Glomerular visceral epithelial cell (primary cell): ENCODE data around the gene DPCD.
"Not testable (repeated sequence)": the region's sequence is repeated elsewhere in the genome, so short reads cannot be mapped to it uniquely, and the experiment has no call there.

Source experiments
- DNase-seq: peaks from one replicate; pipeline ENCODE4 v3.0.0-alpha.2; 2016; ENCODE audit errors: extremely low spot score

DPCD gene

DNA sequence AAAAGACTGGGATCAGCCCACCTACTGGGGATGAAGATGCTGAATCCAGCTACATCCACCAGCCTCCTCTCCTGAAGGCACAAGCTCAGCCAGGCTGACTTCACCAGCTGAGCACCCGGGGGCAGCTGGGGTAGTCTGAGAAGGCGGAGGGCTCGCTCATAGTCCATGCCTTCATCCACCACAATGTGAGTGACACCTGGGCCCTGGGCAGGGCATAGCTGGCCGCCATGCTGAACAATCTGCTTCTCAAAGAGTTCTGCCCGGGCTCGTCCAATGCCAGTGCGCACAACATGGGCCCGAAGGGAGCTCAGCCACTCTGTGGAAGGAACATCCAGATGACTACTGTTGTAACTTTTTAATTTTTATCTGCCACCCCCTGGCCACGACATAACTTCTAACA, 2.3 kb upstream of the DPCD start:
- no peak for DNase-seq

DNA sequence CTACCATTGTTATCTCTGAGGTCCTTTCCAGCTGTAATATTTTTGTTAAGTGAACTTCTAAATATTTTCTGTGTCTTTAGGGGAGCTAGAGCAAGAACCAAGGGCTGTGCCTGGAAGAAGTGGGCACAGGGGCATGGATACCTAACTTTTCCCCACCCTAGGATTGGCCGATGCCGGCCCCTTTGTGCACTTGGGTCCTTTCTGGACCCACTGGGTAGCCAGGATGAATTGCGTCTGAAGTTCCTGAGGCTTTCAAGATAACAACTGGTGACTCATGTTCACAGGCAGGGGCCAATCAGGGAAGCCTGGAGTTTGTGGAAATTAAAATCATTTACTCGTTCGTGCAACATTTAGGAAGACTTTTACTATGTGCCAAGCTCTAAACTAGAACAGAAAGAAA, 758 bp downstream of the DPCD start:
- peak; percentile 27 for DNase-seq

DNA sequence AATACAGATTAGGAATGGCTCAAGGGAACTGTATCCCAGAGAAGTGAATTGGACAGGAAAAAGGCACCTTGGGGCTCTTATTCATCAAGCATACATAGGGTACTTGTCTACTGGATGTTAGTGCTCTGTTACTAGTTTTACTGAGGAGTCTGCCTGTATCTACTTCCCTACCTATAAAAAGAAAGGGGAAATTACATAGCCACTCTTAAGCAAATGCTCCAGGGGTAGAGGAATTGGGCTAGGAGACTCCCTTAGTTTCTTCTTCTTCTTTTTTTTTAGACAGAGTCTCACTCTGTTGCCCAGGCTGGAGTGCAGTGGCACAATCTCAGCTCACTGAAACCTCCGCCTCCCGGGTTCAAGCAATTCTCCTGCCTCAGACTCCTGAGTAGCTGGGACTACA, 5.2 kb downstream of the DPCD start:
- not testable (repeated sequence) for DNase-seq

DNA sequence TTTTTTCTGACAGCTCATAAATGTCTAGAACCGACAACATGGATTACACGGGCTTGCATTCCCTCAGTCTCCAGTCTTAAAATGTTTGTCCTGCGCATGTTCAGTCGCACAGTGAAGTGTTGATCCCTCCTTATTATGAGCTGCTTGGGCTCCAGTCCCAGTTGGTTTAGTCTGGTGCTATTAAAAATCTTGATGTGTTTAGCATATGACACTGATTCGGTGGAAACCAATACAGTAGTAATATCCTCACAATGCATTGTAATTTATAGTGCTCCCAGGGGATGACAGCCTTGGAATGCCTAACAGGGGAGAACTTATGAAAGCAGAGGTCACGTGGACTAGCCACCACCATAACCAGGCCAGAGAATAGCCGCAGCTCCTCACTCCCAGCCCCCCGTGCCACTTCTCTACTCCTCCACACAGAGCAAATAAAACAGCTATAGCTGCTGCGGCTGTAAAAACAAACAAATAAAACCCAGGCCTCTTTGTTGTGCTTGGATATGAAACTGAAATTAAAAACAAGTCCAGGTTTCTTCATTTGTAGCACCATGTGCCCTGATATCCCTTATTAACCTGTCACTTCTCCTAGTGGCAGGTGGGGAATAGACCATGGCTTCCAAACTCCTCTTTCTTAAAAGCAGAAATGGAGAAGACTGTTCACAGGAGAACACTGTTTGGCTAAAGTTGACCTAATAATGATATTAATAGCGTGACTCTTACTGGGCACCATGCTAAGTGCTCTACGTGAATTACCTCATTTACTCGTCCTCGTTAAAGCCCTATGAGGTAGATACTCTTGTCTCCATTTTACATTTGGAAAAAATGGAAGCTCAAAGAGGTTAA, 7.7 kb downstream of the DPCD start:
- DNase-seq, result no peak

DNA sequence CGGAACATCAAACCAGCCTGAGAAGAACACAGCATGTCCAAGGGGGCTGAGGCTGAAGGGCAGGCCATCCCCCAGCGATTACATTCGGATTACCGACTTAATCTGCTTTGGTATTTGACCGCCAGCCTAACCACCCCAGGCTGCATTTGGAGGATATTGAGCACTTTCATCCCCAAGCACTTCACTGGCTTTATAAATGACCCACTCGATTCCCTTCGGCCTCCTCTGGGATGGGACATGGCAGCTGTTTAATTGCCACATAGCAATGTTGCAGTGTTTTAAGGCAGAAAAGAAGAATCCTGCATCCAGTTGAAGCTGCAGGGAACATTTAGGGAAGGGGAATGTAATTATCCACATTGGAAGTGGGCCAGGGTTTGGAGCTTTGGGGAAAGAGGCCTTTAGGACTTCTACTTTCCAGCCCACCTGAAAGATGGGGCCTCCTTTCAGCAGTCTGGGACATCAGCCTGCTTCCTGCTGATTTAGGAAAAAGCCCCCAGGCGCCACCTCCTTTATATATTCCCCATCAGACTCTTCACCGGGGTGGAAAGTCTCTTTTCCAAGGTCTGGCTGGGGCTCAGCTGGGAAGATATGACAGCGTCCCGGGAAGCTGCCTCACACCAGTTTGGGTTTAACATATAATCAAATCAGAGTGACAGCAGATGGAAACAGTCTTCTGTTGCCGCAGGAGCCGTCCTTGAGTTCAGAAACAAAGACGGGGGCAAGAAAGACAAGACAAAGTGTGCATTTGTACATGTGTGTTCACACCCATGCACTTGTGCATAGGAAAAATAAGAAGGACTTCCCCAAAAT, 9.2 kb downstream of the DPCD start:
- no peak for DNase-seq

DNA sequence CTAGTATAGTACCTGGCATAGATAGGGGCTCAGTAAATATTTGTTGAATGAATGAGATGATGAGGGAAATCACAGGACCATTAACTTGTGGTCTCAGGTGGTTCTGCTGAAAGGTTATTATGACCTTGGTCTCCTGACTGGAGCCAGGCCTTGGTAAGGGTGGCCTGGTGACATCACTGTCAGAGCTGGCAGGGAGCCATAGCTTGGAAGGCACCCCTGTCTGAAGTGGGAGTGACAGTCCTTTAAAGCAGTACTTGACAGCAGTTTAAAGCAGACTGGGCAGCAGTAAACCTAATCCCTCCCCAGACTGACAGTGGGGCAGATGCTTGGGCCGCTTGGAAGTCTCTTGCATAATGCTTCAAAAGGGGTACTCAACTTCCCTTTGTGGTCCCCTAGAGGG, 13.4 kb downstream of the DPCD start:
- no peak for DNase-seq

DNA sequence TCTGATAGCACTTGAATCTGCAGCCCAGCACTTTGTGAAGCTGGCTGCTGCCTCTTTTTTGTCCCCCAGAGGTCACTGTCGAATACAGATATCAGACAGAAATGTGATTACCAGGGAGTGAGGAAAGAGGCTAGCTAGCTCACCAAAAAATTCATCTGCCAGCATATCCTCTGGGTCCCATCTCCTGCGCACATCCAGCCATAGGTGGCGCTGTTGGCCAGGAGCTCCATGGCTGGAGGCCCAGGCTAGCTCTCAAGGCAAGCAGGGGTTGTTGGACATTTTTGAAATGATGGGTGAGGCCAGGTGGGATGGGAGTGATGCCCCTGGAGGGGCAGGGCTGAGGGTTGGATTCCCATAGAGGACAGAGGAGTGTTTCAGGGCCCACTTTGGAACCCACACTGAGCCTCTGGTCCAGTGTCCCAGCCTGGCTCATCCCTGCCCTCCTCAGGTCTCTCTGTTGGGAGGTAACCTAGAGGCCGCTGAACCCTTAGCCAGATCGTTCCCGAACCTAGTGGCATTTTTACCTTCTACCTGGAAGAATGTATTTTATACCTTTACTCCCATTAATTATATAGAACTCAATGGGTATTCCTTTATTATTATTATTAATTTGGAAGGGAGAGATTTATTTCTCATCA, 14.8 kb downstream of the DPCD start:
- DNase-seq, result peak; percentile 81

DNA sequence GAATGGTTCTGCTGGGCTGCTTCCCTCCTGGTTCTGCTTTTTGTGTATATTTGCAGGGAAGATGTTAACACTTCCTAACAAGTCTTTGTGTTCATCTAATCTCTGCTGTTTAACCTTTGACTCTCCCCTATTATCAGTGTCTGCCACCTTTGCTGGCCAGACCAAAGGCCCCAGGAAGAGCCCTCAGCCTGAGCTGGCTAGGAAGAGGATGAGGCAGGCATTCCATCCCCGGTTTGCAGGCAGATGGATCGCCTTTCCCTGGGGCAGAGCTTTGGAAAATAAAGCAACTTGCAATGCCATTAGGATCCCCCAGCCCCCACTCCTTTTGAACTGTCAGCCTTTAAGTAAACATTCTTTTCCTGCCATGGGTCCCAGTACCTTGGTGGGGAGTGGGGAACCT, 19.0 kb downstream of the DPCD start:
- DNase-seq, result no peak

DNA sequence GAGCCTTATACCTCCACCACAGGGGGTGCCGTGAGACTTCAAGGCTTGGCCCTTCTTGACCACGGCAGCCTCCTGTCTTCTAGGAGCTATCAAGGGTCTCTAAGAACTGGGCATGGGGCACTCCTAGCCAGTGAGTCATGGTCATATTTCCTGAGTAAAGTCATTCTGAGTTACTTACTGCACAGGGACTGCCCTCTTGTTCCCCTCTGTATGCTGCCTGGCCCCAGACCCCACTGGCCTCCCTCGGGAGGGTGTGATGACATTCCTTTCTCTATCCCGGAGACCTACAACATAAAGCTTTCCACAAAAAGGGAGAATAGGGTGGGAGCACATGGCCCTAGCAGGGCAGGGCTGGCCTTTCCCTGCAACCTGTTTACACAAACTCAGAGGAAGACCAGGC, 21.4 kb downstream of the DPCD start:
- no peak for DNase-seq

DNA sequence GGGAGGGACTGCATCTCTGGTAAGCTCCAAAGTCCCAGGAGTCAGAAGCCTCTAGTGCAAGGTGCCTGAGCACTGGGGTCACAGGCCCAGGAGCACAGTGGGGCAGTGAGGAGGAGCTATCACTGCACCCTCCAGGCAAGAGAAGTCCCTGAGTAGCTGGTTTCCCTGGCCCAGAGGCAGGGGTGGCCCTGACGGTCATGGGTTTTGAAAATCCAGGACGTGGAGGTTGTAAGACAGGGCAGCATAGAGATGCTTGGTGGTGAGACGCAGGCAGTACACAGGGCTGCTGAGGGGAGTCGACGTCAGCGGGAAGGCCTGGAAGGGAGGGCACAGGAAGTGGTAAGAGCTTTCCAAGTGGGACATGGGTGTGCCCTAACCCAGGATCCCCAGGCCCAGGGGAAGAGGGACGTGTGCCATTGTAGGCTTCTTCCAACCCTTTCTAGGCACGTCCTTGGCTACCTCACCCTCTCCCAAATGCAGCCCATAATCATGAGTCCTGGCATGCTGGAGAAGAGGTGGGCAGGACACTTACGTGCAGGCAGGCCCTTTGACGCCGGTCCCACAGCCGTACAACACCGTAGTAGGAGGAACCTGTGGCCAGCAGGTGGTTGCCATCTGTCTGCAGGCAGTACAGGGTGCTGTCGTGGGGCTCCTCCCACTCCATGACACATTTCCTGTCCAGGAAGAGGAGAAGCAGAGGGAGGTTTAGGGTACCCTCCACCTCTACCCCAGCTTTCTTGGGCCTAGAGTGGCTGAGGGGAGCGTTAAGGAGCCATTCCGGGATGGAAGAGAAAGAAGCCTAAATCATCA, 23.2 kb downstream of the DPCD start:
- no peak for DNase-seq

DNA sequence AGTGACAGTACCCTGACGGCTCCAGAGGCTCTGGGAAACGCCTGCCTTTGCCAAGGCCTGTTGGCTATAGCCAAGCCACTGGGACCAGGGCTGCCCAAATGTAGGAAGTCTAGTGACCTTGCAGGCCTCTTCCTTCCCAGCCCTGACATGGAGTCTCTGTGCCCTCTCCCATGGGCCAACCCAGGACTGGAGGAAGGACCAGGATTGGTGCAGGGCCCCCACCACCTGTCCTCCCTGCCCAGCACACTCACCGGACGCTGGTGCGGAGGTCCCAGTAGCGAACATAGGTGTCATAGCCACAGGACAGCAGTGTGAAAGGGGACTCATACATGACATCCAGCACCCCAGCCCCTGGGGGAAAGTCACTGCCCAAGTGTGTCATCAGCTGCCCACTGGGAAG, 24.0 kb downstream of the DPCD start:
- no peak for DNase-seq

DNA sequence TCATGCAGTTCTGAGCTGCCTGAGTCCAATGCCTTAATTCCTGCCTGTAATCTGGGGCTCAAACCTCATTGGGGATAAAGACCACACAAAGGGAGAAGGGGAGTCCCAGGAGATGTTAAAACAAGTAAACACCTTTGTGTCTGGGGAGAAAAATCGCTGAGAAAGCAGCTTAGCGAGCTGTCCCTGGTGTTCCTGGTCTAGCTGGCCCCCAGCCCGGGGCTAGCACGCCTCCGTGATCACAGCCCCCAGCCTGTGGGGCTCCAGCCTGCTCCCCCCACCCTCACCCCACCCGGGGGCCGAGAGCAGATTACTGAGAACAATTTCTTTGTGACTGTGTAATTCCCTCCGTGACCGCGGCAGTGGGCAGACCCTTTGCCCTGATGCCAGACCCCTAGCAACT, 24.8 kb downstream of the DPCD start:
- DNase-seq, result no peak

DNA sequence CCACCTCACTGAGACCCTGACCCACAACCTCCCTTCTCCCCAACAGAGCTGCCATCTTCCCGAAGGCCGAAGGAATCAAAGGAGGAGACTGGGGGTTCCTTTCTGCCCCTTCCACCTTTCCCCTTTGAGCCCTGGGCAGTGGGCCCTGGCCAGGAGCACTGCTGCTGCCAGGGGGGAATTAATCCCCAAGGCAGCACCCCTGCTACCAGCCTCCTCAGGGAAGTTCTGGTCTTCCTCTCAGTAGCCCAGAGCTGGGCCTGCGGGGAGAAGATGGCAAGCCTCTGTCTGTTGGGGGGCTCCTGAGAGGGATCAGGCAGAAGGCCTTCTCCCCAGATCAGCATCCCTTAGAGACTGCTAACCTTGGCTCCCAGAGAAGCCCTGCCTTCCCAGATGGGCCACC, 25.5 kb downstream of the DPCD start:
- DNase-seq, result no peak

DNA sequence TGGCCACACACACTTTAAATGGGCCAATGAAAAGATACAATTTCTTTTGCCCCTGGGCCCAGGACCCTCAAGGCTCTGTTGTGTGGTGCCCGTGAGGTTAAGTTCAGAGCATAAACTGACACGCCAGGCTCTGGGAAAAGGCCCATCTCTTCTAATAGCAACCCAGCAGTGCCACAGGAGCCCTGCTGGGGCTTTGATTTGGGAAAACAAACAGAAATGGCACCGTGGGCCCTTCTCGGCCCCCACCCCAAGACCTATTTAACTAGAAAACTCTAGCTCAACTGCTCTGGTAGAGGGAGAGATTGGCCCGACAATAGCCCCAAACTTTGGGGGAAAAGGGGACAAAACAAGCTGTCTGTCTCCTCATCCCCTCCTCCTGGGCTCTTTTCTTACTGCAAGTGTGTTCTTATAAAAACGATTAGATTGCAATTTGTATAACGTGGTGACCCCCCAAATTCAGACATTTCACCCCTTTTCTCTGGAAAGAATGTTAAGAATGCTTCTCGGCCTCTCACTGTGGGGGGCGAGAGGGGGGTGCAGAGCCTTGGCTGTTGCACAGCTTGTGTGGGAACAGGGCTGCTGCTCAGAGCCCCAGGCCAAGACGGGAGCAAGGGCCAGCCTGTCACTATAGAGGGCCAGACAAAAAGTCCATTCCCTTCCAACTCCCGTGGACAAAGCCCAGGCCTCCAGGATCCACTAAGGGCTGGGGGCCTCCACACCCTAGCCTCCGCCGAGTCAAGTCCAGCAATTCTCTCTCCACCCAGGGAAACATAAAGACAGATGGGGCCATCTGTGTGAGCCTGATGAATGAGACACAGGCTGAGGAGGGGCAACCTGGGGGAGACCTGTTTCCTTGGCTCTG, 26.8 kb downstream of the DPCD start:
- no peak for DNase-seq

DNA sequence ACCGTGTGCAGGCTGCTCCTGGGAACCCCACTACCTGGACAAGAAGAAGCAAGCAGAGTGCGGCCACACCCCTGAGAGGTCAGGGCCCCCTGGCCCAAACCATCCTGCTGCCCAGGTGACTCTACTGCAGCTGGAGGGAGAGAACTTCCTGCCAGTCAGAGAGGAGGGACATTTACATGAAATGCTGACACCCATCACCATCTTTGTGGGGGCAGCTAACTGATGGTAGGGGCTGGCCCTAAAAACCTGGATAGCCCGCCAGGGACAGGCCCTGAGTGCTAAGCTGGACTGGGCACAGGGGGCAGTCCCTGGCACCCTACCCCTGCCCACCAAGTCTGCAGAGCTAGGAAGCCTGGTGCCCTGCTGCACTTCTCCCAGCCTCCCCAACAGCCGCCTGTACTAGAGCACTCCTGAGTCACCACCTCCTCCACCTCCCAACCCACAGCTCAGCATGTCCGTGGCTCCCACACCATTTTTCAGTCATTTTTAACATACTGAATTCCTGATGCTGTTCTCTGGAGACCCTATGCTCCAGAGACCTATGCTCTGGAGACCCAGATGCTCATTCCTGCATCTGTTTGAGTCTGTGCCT, 27.5 kb downstream of the DPCD start:
- DNase-seq, result no peak

DNA sequence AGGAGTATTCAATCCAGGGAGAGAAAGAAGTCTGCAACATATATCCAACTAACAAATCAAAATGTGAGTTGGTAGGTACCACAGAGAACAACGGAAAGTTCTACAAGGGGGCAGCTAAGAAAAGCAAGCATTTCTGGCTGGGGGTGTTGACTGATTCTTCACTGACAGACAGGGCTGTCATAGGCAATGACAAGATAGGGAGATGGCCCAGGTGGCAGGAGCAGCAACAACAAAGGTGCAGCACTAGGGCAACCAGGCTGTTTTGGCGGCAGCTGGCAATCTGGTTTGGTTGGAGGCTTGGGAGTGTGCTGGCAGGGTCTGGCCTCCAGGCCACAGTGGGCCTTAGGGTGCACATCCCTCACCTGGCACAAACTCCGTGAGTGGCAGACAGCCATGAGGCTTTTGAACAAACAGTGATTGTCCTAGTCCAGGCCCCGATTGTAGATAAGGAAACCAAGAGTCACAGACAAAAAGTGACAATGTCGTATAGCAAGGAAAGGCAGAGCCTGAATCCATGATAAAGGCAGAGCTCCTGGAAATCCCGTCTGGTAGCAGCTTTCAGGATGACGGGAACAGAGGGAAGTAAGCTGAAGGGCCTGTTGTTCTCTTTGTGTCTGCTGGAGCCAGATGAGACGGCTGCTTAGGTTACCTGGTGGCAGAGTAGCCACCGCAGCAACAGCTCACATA, 28.4 kb downstream of the DPCD start:
- no peak for DNase-seq

DNA sequence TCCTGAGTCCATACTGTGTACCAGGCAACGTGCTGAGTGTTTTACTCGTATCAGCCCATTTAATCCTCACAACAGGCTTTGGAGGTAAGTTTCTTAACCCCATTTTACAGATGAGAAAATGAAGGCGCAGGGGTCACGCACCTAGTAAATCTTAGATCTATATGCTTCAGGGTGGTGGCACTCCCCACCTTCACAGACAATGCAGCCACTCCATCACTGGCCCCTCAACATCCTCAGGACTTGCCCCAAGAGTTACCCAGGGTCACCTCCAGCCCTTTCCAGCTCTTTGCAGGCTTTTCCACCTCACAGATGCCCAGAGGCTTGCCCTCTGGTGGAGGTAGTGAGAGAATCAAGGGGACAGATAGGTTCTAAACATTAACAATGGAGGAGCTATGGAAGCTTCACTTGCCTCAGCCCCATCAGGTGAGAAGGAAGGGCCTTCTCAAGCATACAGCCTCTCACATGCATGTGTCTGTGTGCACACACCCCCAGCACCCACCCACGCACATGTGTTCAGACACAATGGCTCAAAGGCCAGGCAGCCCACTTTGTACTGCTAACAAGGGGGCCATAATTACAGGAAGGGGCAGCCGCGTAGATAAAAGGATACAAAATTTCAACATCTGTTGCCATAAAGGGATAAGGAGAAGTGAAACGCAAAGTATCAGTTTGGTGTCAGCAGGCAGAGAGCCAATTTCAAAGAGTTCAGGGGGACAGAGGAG, 29.1 kb downstream of the DPCD start:
- DNase-seq, result no peak

DNA sequence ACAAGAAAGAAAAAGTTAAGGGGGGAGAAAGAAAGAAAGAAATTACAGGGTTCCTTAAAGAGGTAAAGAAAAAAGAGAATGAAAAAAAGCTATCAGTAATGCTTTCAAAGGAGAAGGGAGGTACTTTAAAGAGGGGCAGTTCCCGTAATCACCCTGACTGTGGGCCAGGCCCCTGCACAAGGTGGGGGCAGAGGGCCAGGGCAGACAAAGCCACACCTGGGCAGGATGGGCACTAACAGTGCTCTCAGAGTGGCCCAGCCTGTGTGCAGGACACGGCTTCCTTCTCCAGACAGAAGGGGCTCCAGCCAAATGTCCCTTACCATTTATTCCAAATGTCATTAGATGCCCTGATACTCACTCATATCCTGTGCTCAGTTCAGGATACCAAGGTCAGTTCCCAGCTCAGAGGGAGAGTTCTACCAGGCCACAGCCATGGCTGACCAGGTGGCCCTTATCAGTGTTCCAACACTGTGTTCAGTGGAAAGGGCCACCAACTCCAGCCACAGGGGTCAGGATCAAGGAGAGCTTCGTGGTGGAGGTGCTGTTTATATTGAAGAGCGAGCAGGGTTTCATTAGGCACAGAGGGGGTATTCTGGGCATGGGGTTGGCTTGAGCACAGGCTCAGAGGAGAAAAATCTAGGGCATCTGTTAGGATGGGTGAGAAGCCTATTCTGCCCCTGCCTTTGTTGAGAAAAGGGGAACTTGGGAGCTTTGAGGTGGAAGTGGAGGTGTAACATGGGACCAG, 29.9 kb downstream of the DPCD start:
- DNase-seq, result no peak

DNA sequence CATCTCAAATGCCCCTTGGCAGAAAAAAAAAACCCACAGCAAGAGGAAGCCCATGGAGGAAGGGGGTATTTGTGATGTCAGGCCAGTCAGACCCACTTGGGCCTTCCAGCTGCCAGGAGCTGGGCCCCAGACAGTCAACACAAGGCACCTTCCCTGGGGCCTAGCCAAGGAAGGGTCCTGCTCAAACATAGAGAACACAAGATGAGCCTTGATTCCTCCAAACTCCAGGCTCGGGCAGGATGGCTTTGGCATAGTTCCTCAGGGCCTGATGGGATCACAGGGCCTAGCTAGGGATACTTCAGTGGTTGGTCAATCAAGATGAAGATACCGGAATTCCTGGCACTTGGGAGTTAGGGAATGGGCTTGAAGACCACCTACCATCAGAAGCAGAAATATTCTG, 30.8 kb downstream of the DPCD start:
- no peak for DNase-seq
